Activated CD4-positive, alpha-beta T cell treated with anti-CD3 and anti-CD28 coated beads, Interleukin-2, amount 10 ng/mL, durations not matched to agents 7 days and 5 days (primary cell): ENCODE data around the gene OR1J1. TPM values are rescaled to one million over a fixed set of nuclear protein-coding genes. Genes with fewer than 3 reads are reported as not detected.

Experiments used
- CTCF ChIA-PET: fragments of 350-600 bp; sonication (Branson Sonifier 250); formaldehyde crosslinking; loops from one replicate; lab custom pipeline; 2021; ENCODE audit warnings: antibody characterized with exemption; lab: Charles Lee
- POLR2A ChIA-PET: fragments of 350-600 bp; sonication (Branson Sonifier 250); formaldehyde crosslinking; loops from one replicate; lab custom pipeline; 2021; ENCODE audit warnings: antibody characterized with exemption; lab: Charles Lee
- DNase-seq: peaks from one replicate; pipeline ENCODE4 v3.0.0-alpha.2; 2020
- H3K27ac Mint-ChIP-seq: one replicate; pipeline ENCODE4 v1.8.0; 2021; ENCODE audit warnings: mild to moderate bottlenecking, moderate library complexity, mixed read lengths
- H3K27me3 Mint-ChIP-seq: one replicate; pipeline ENCODE4 v1.8.0; 2021; ENCODE audit warnings: mixed read lengths
- H3K36me3 Mint-ChIP-seq: one replicate; pipeline ENCODE4 v1.8.0; 2021; ENCODE audit warnings: low read depth, mixed read lengths
- H3K4me1 Mint-ChIP-seq: one replicate; pipeline ENCODE4 v1.8.0; 2021; ENCODE audit warnings: mixed read lengths
- H3K4me3 Mint-ChIP-seq: one replicate; pipeline ENCODE4 v1.8.0; 2021; ENCODE audit warnings: mild to moderate bottlenecking, moderate library complexity, mixed read lengths
- H3K9me3 Mint-ChIP-seq: one replicate; pipeline ENCODE4 v1.8.0; 2021; ENCODE audit warnings: mixed read lengths
- total RNA-seq, 2 experiments: library from RNA; stranded (reverse); gene quantifications; one replicate each; pipeline ENCODE4 v1.2.3, GENCODE V29; 2021

The OR1J1 gene
- not detected for total RNA-seq

- Mint-ChIP-seq H3K27ac (no peak within 1 kb of the TSS), H3K27me3 (peaks cover 15% of the 10 kb centered on the region), H3K9me3 (no peaks in the 10 kb centered on the region), H3K4me1 (no peaks in the 10 kb centered on the region), H3K36me3 (no peaks in the 10 kb centered on the region), H3K4me3 (no peak within 1 kb of the TSS)
- CTCF ChIA-PET, result no interaction called here
- POLR2A ChIA-PET, result no interaction called here
- DNase-seq, result no peak
Observed at GRCh38 chr9:122477826-122478225, at the start of gene OR1J1. Gene OR1J1, minus strand, starts transcription at chr9:122477926. Its CDS starts 0 bp downstream, at chr9:122477926.

- DNase-seq, result no peak
- POLR2A ChIA-PET, result no interaction called here
Observed at GRCh38 chr9:122527193-122527592, 49.5 kb upstream of the OR1J1 start, which contains the start of gene OR1N1. Gene OR1N1, minus strand, starts transcription at chr9:122527293. Its CDS starts 0 bp downstream, at chr9:122527293.

GRCh38 chr9:122526602-122527001 lies 48.9 kb upstream of the OR1J1 start:
- peaks cover 11% of the 10 kb centered on the region for H3K27me3 Mint-ChIP-seq
- DNase-seq, result no peak
- no peaks in the 10 kb centered on the region for H3K36me3 Mint-ChIP-seq
- POLR2A ChIA-PET, result no interaction called here
- H3K27ac Mint-ChIP-seq, result no peak overlapping the region
- CTCF ChIA-PET, result no interaction called here
- no peaks in the 10 kb centered on the region for H3K4me1 Mint-ChIP-seq
- H3K9me3 Mint-ChIP-seq, result no peaks in the 10 kb centered on the region
- no peak overlapping the region for H3K4me3 Mint-ChIP-seq

More at GRCh38 chr9:122527193-122527592, 49.5 kb upstream of the OR1J1 start, which contains the start of gene OR1N1:
- no peaks in the 10 kb centered on the region for H3K9me3 Mint-ChIP-seq
- H3K4me1 Mint-ChIP-seq, result no peaks in the 10 kb centered on the region
- H3K27ac Mint-ChIP-seq, result no peak within 1 kb of the TSS
- peaks cover 11% of the 10 kb centered on the region for H3K27me3 Mint-ChIP-seq
- no peaks in the 10 kb centered on the region for H3K36me3 Mint-ChIP-seq
- no peak within 1 kb of the TSS for H3K4me3 Mint-ChIP-seq
- CTCF ChIA-PET, result no interaction called here

- Mint-ChIP-seq H3K36me3 (no peaks in the 10 kb centered on the region), H3K4me3 (no peak overlapping the region), H3K27me3 (peaks cover 2% of the 10 kb centered on the region), H3K27ac (no peak overlapping the region), H3K4me1 (no peaks in the 10 kb centered on the region), H3K9me3 (no peaks in the 10 kb centered on the region)
- CTCF ChIA-PET, result no interaction called here
- no peak for DNase-seq
- POLR2A ChIA-PET, result no interaction called here
Observed at GRCh38 chr9:122519376-122519775, 41.6 kb upstream of the OR1J1 start.

GRCh38 chr9:122518841-122519240 lies 41.1 kb upstream of the OR1J1 start, which contains the start of gene OR1J4:
Gene OR1J4, plus strand, starts transcription at chr9:122519141. Its CDS starts 0 bp downstream, at chr9:122519141.
- Mint-ChIP-seq H3K4me3 (no peak within 1 kb of the TSS), H3K4me1 (no peaks in the 10 kb centered on the region), H3K36me3 (no peaks in the 10 kb centered on the region), H3K27ac (no peak within 1 kb of the TSS), H3K27me3 (peaks cover 4% of the 10 kb centered on the region), H3K9me3 (no peaks in the 10 kb centered on the region)
- no peak for DNase-seq
- ChIA-PET POLR2A (no interaction called here), CTCF (interaction anchor here (1.0 kb wide), 1 partner anchor 15 kb away, joined by 3 read pairs; no protein-coding TSS in a partner anchor)

GRCh38 chr9:122518226-122518625 lies 40.5 kb upstream of the OR1J1 start:
- DNase-seq, result no peak
- Mint-ChIP-seq H3K4me1 (no peaks in the 10 kb centered on the region), H3K9me3 (no peaks in the 10 kb centered on the region), H3K27ac (no peak overlapping the region), H3K4me3 (no peak overlapping the region), H3K36me3 (no peaks in the 10 kb centered on the region), H3K27me3 (peaks cover 6% of the 10 kb centered on the region)
- ChIA-PET CTCF (interaction anchor here (1.0 kb wide), 1 partner anchor 14 kb away, joined by 3 read pairs; no protein-coding TSS in a partner anchor), POLR2A (no interaction called here)

- peaks cover 36% of the 10 kb centered on the region for H3K27me3 Mint-ChIP-seq
- CTCF ChIA-PET, result no interaction called here
- DNase-seq, result no peak
Observed at GRCh38 chr9:122510502-122510901, 32.8 kb upstream of the OR1J1 start, which contains the start of gene OR1J2. Gene OR1J2, plus strand, starts transcription at chr9:122510802. Its CDS starts 0 bp downstream, at chr9:122510802.

GRCh38 chr9:122506964-122507363 lies 29.2 kb upstream of the OR1J1 start:
- no peak overlapping the region for H3K4me3 Mint-ChIP-seq
- no peaks in the 10 kb centered on the region for H3K36me3 Mint-ChIP-seq
- POLR2A ChIA-PET, result no interaction called here
- no peaks in the 10 kb centered on the region for H3K4me1 Mint-ChIP-seq
- H3K9me3 Mint-ChIP-seq, result no peaks in the 10 kb centered on the region
- CTCF ChIA-PET, result no interaction called here
- H3K27me3 Mint-ChIP-seq, result peaks cover 34% of the 10 kb centered on the region
- no peak for DNase-seq
- no peak overlapping the region for H3K27ac Mint-ChIP-seq

More at GRCh38 chr9:122510502-122510901, 32.8 kb upstream of the OR1J1 start, which contains the start of gene OR1J2:
- POLR2A ChIA-PET, result no interaction called here
- Mint-ChIP-seq H3K36me3 (no peaks in the 10 kb centered on the region), H3K27ac (no peak within 1 kb of the TSS), H3K4me3 (no peak within 1 kb of the TSS), H3K9me3 (no peaks in the 10 kb centered on the region), H3K4me1 (no peaks in the 10 kb centered on the region)

- H3K4me1 Mint-ChIP-seq, result no peaks in the 10 kb centered on the region
- CTCF ChIA-PET, result interaction anchor here (0.6 to 0.9 kb wide), 5 partner anchors 12 to 309 kb away, joined by 3 to 4 read pairs (median 3); no protein-coding TSS in a partner anchor
- H3K4me3 Mint-ChIP-seq, result no peak overlapping the region
- no peaks in the 10 kb centered on the region for H3K36me3 Mint-ChIP-seq
- peak; percentile 35 for DNase-seq
- H3K27me3 Mint-ChIP-seq, result peaks cover 39% of the 10 kb centered on the region
- H3K9me3 Mint-ChIP-seq, result no peaks in the 10 kb centered on the region
- no peak overlapping the region for H3K27ac Mint-ChIP-seq
- POLR2A ChIA-PET, result no interaction called here
Observed at GRCh38 chr9:122498883-122499288, 21.2 kb upstream of the OR1J1 start.

GRCh38 chr9:122479062-122479461 lies 1.3 kb upstream of the OR1J1 start:
- Mint-ChIP-seq H3K36me3 (no peaks in the 10 kb centered on the region), H3K27ac (no peak overlapping the region)
- CTCF ChIA-PET, result no interaction called here

GRCh38 chr9:122477346-122477745 lies 380 bp downstream of the OR1J1 start:
- CTCF ChIA-PET, result no interaction called here
- peaks cover 14% of the 10 kb centered on the region for H3K27me3 Mint-ChIP-seq

More at GRCh38 chr9:122479062-122479461, 1.3 kb upstream of the OR1J1 start:
- no peaks in the 10 kb centered on the region for H3K9me3 Mint-ChIP-seq
- H3K4me3 Mint-ChIP-seq, result no peak overlapping the region
- POLR2A ChIA-PET, result no interaction called here
- peaks cover 15% of the 10 kb centered on the region for H3K27me3 Mint-ChIP-seq
- H3K4me1 Mint-ChIP-seq, result no peaks in the 10 kb centered on the region
- DNase-seq, result no peak

GRCh38 chr9:122475717-122476116 lies 2.0 kb downstream of the OR1J1 start:
- H3K9me3 Mint-ChIP-seq, result no peaks in the 10 kb centered on the region
- peaks cover 7% of the 10 kb centered on the region for H3K27me3 Mint-ChIP-seq
- no peak for DNase-seq
- no peak overlapping the region for H3K4me3 Mint-ChIP-seq
- H3K4me1 Mint-ChIP-seq, result no peaks in the 10 kb centered on the region
- POLR2A ChIA-PET, result no interaction called here
- CTCF ChIA-PET, result interaction anchor here (1.3 kb wide), 2 partner anchors 10 to 29 kb away, joined by 3 read pairs; no protein-coding TSS in a partner anchor
- H3K27ac Mint-ChIP-seq, result no peak overlapping the region
- H3K36me3 Mint-ChIP-seq, result no peaks in the 10 kb centered on the region

More at GRCh38 chr9:122477346-122477745, 380 bp downstream of the OR1J1 start:
- H3K9me3 Mint-ChIP-seq, result no peaks in the 10 kb centered on the region
- POLR2A ChIA-PET, result no interaction called here
- H3K4me1 Mint-ChIP-seq, result no peaks in the 10 kb centered on the region
- H3K27ac Mint-ChIP-seq, result no peak overlapping the region
- no peak for DNase-seq
- H3K36me3 Mint-ChIP-seq, result no peaks in the 10 kb centered on the region
- no peak overlapping the region for H3K4me3 Mint-ChIP-seq

GRCh38 chr9:122474561-122474960 lies 3.2 kb downstream of the OR1J1 start:
- H3K27me3 Mint-ChIP-seq, result peaks cover 7% of the 10 kb centered on the region
- ChIA-PET POLR2A (no interaction called here), CTCF (interaction anchor here (0.7 to 1.3 kb wide), 3 partner anchors 9 to 731 kb away, joined by 3 read pairs; no protein-coding TSS in a partner anchor)
- DNase-seq, result no peak
- H3K9me3 Mint-ChIP-seq, result no peaks in the 10 kb centered on the region
- H3K27ac Mint-ChIP-seq, result no peak overlapping the region
- no peaks in the 10 kb centered on the region for H3K4me1 Mint-ChIP-seq
- no peak overlapping the region for H3K4me3 Mint-ChIP-seq
- H3K36me3 Mint-ChIP-seq, result no peaks in the 10 kb centered on the region
